A673 (cell line): ENCODE measurements around the gene HOXC10. TPM values are rescaled to one million over a fixed set of nuclear protein-coding genes. Genes with fewer than 3 reads are reported as not detected.

ENCODE experiments used
- BruUV-seq: library from RNA; stranded (reverse); fragments of 400-500 nt; replicated peaks from 2 replicates; lab custom pipeline; 2021; lab: Mats Ljungman, UMichigan
- CTCF ChIA-PET: fragments of 300-600 bp; sonication (Branson Sonifier 250); formaldehyde crosslinking; loops from one replicate; lab custom pipeline; 2022; ENCODE audit warnings: antibody characterized with exemption; lab: Charles Lee
- POLR2A ChIA-PET: fragments of 300-600 bp; sonication (Branson Sonifier 250); formaldehyde crosslinking; loops from one replicate; lab custom pipeline; 2022; ENCODE audit warnings: antibody characterized with exemption; ENCODE audit not compliant: low non-redundant PET; lab: Charles Lee
- DNase-seq: peaks from one replicate; pipeline ENCODE4 v3.0.0-alpha.2; 2015; ENCODE audit warnings: low spot score
- H3K27ac ChIP-seq: fragments of 200-600 bp; sonication (generic); 2 replicates; pipeline ENCODE4 v1.5.1; 2016; ENCODE audit warnings: mixed run types, low read depth, mild to moderate bottlenecking, mixed read lengths, antibody characterized with exemption, low read length; ENCODE audit not compliant: poor library complexity, severe bottlenecking
- H3K27me3 ChIP-seq: fragments of 200-600 bp; sonication (generic); replicated peaks from 2 replicates; pipeline ENCODE4 v1.6.1; 2017; ENCODE audit warnings: mixed run types, low read depth, mild to moderate bottlenecking, mixed read lengths, antibody characterized with exemption, low read length; ENCODE audit not compliant: insufficient read depth, poor library complexity
- H3K36me3 ChIP-seq: fragments of 200-600 bp; sonication (generic); 2 replicates; pipeline ENCODE4 v1.6.1; 2016; ENCODE audit warnings: mixed run types, mild to moderate bottlenecking, mixed read lengths, antibody characterized with exemption, low read length; ENCODE audit not compliant: insufficient read depth, poor library complexity, severe bottlenecking
- H3K4me1 ChIP-seq: fragments of 200-600 bp; sonication (generic); 2 replicates; pipeline ENCODE4 v1.6.1; 2017; ENCODE audit warnings: mixed run types, mild to moderate bottlenecking, mixed read lengths, antibody characterized with exemption, low read length; ENCODE audit not compliant: insufficient read depth, poor library complexity, severe bottlenecking
- H3K4me3 ChIP-seq: fragments of 200-600 bp; sonication (generic); 2 replicates; pipeline ENCODE4 v1.5.1; 2016; ENCODE audit warnings: low read depth, mixed run types, mild to moderate bottlenecking, mixed read lengths, low read length; ENCODE audit not compliant: poor library complexity, severe bottlenecking
- H3K9me3 ChIP-seq: fragments of 200-600 bp; sonication (generic); 2 replicates; pipeline ENCODE4 v1.6.1; 2016; ENCODE audit warnings: mixed run types, low read depth, mild to moderate bottlenecking, mixed read lengths, antibody characterized with exemption, low read length; ENCODE audit not compliant: poor library complexity, severe bottlenecking
- CTCF ChIP-seq: fragments of 300-800, 200-600 bp; sonication (generic); conservative IDR thresholded peaks from 2 replicates; pipeline ENCODE4 v1.5.1; 2017; ENCODE audit warnings: low read depth, mild to moderate bottlenecking, antibody characterized with exemption, low read length, moderate library complexity, mixed read lengths
- EZH2 ChIP-seq: fragments of 200-600 bp; sonication (generic); IDR thresholded peaks from 2 replicates; pipeline ENCODE4 v1.6.1; 2017; ENCODE audit warnings: borderline replicate concordance, low read depth, mild to moderate bottlenecking, mixed read lengths, antibody characterized with exemption, low read length; ENCODE audit not compliant: poor library complexity, severe bottlenecking
- intact Hi-C: fragments of 100-400 bp; cut with micrococcal nuclease; formaldehyde crosslinking; loops from one replicate; pipeline ENCODE4 v1.10.0; 2022; ENCODE audit not compliant: unreplicated experiment
- total RNA-seq: library from RNA; stranded (reverse); gene quantifications from 2 replicates; pipeline ENCODE4 v1.2.3, GENCODE V29; 2021

HOXC10 gene
- total RNA-seq, 1 experiment from 2014 or later, result 27.8 TPM

GRCh38 chr12:53995002-53995377 lies 10.0 kb downstream of the HOXC10 start:
- TF ChIP-seq CTCF, result no peak
- TF ChIP-seq EZH2, result no peak
- POLR2A ChIA-PET, result no interaction called here
- BruUV-seq, result TSS peak; percentile 49
- H3K9me3 ChIP-seq, result no peaks in the 10 kb centered on the region
- intact Hi-C loops, result no loop called here
- H3K4me3 ChIP-seq, result peak overlapping the region; percentile 70
- CTCF ChIA-PET, result interaction anchor here (1.1 to 1.5 kb wide), 2 partner anchors 10 to 213 kb away, joined by 3 to 8 read pairs; partner anchors contain the start of gene HOXC10
- no peaks in the 10 kb centered on the region for H3K36me3 ChIP-seq
- peaks cover 81% of the 10 kb centered on the region for H3K4me1 ChIP-seq
- H3K27ac ChIP-seq, result peak overlapping the region; percentile 98
- H3K27me3 ChIP-seq, result no peaks in the 10 kb centered on the region
- no peak for DNase-seq

GRCh38 chr12:53995378-53996239 lies 10.7 kb downstream of the HOXC10 start:
- peak overlapping the region; percentile 98 for H3K27ac ChIP-seq
- CTCF ChIA-PET, result interaction anchor here (0.6 to 1.9 kb wide), 5 partner anchors 10 to 212 kb away, joined by 3 to 12 read pairs (median 5); partner anchors contain the start of gene HOXC10
- no peaks in the 10 kb centered on the region for H3K27me3 ChIP-seq
- peak; percentile 82 for DNase-seq
- BruUV-seq, result no TSS peak
- H3K4me3 ChIP-seq, result peak overlapping the region; percentile 70
- POLR2A ChIA-PET, result no interaction called here
- H3K36me3 ChIP-seq, result no peaks in the 10 kb centered on the region
- peaks cover 75% of the 10 kb centered on the region for H3K4me1 ChIP-seq
- H3K9me3 ChIP-seq, result no peaks in the 10 kb centered on the region
- TF ChIP-seq CTCF (no peak), EZH2 (no peak)
- intact Hi-C loops, result no loop called here

GRCh38 chr12:53996240-53997203 lies 11.6 kb downstream of the HOXC10 start:
- TF ChIP-seq CTCF (no peak), EZH2 (no peak)
- Histone ChIP-seq H3K4me1 (peaks cover 72% of the 10 kb centered on the region), H3K9me3 (no peaks in the 10 kb centered on the region), H3K36me3 (no peaks in the 10 kb centered on the region), H3K27me3 (no peaks in the 10 kb centered on the region), H3K4me3 (peak overlapping the region; percentile 70), H3K27ac (peak overlapping the region; percentile 98)
- intact Hi-C loops, result no loop called here
- POLR2A ChIA-PET, result no interaction called here
- DNase-seq, result peak; percentile 51
- CTCF ChIA-PET, result interaction anchor here (0.8 to 1.9 kb wide), 3 partner anchors 9 to 11 kb away, joined by 3 to 8 read pairs (median 5); partner anchors contain the start of gene HOXC10
- BruUV-seq, result TSS peak; percentile 15
